HepG2 (cell line): Measurements from ENCODE around the gene AOX1. TPM values are rescaled to one million over a fixed set of nuclear protein-coding genes. Genes with fewer than 3 reads are reported as not detected.

Experiments
- ATRX ChIP-seq: sonication (generic); formaldehyde crosslinking; IDR thresholded peaks from 2 replicates; pipeline ENCODE4 v1.4.0; 2020; ENCODE audit warnings: missing genetic modification reagents, borderline replicate concordance
- FLYWCH1 ChIP-seq: sonication (generic); formaldehyde crosslinking; IDR thresholded peaks from 2 replicates; pipeline ENCODE4 v1.8.1; 2023; ENCODE audit warnings: mild to moderate bottlenecking, missing genetic modification reagents
- HMG20A ChIP-seq: IDR thresholded peaks from 2 replicates; pipeline ENCODE4 v1.6.1; 2016; ENCODE audit warnings: borderline replicate concordance
- POGZ ChIP-seq: sonication (generic); formaldehyde crosslinking; IDR thresholded peaks from 2 replicates; pipeline ENCODE4 v1.4.0; 2020; ENCODE audit warnings: mild to moderate bottlenecking, missing genetic modification reagents
- SMYD3 ChIP-seq: sonication (generic); formaldehyde crosslinking; IDR thresholded peaks from 2 replicates; pipeline ENCODE4 v1.8.1; 2023; ENCODE audit warnings: mild to moderate bottlenecking, missing genetic modification reagents
- SUZ12 ChIP-seq: fragments of 150-350 bp; IDR thresholded peaks from 2 replicates; pipeline ENCODE4 v1.6.1; 2014; ENCODE audit warnings: low read depth, low read length
- ZKSCAN8 ChIP-seq: IDR thresholded peaks from 2 replicates; pipeline ENCODE4 v1.6.1; 2016; ENCODE audit warnings: borderline replicate concordance, missing genetic modification reagents, missing compliant biosample characterization
- ZNF124 ChIP-seq: sonication (generic); formaldehyde crosslinking; IDR thresholded peaks from 2 replicates; pipeline ENCODE4 v1.4.0; 2020; ENCODE audit warnings: missing genetic modification reagents
- ZNF180 ChIP-seq: sonication (generic); formaldehyde crosslinking; IDR thresholded peaks from 2 replicates; pipeline ENCODE4 v1.4.0; 2020; ENCODE audit warnings: low read depth, missing genetic modification reagents, borderline replicate concordance
- ZNF614 ChIP-seq: IDR thresholded peaks from 2 replicates; pipeline ENCODE4 v1.6.1; 2018; ENCODE audit warnings: missing biosample characterization, missing genetic modification reagents, inconsistent platforms, borderline replicate concordance
- ZSCAN29 ChIP-seq: sonication (generic); formaldehyde crosslinking; conservative IDR thresholded peaks from 2 replicates; pipeline ENCODE4 v1.4.0; 2020; ENCODE audit warnings: mild to moderate bottlenecking, missing genetic modification reagents
- polyA plus RNA-seq, 8 experiments: library from polyadenylated mRNA; depleted of rRNA in 3 of 8; stranded (reverse) in 7 of 8; unstranded in 1 of 8; fragments of >200 nt; fragmentation: Illumina TruSeq in 4 of 8; extraction: Trizol in 4 of 8; gene quantifications; 2 replicates each; pipeline versions ENCODE4 v1.2.1 to v1.2.3, GENCODE V29; 2011 to 2016; ENCODE audit warnings: low read depth in 4 of 8, missing spikeins in 1 of 8, mixed read lengths in 1 of 8; ENCODE audit not compliant: insufficient read depth in 1 of 8
- total RNA-seq, 5 experiments: library from RNA; depleted of rRNA; stranded (reverse); fragments of >200 nt; fragmentation: Illumina TruSeq; extraction: Trizol; gene quantifications; 2 replicates each; pipeline ENCODE4 v1.2.3, GENCODE V29; 2016; ENCODE audit warnings: low read depth in 1 of 5
- TF ChIP-seq, protein P1 (sequence below), 2 experiments: IDR thresholded peaks; 2 replicates each; pipeline ENCODE4 v1.6.1; 2011 to 2012; ENCODE audit warnings: low read length in 2 of 2, borderline replicate concordance in 1 of 2, low read depth in 1 of 2, mild to moderate bottlenecking in 1 of 2, moderate library complexity in 1 of 2
- TF ChIP-seq, protein P2 (sequence below): sonication (generic); formaldehyde crosslinking; IDR thresholded peaks from 2 replicates; pipeline ENCODE4 v1.8.1; 2023; ENCODE audit warnings: mild to moderate bottlenecking, missing genetic modification reagents
- TF ChIP-seq, protein P3 (sequence below): sonication (generic); formaldehyde crosslinking; IDR thresholded peaks from 2 replicates; pipeline ENCODE4 v1.4.0; 2020; ENCODE audit warnings: missing genetic modification reagents
- TF ChIP-seq, protein P4 (sequence below): sonication (generic); formaldehyde crosslinking; IDR thresholded peaks from 2 replicates; pipeline ENCODE4 v1.8.1; 2023; ENCODE audit warnings: mild to moderate bottlenecking, missing genetic modification reagents
- TF ChIP-seq, protein P5 (sequence below): sonication (generic); formaldehyde crosslinking; IDR thresholded peaks from 2 replicates; pipeline ENCODE4 v1.4.0; 2020; ENCODE audit warnings: mild to moderate bottlenecking, missing genetic modification reagents
- TF ChIP-seq, protein P6 (sequence below): sonication (generic); formaldehyde crosslinking; IDR thresholded peaks from 2 replicates; pipeline ENCODE4 v1.5.1; 2020; ENCODE audit warnings: missing genetic modification reagents, mild to moderate bottlenecking, borderline replicate concordance

Gene AOX1
- total and polyA plus RNA-seq, 2 of the 13 experiments (the other 11 are each of a cell fraction or from before 2014, with no cell fraction given): 9.2 to 18.0 TPM

DNA sequence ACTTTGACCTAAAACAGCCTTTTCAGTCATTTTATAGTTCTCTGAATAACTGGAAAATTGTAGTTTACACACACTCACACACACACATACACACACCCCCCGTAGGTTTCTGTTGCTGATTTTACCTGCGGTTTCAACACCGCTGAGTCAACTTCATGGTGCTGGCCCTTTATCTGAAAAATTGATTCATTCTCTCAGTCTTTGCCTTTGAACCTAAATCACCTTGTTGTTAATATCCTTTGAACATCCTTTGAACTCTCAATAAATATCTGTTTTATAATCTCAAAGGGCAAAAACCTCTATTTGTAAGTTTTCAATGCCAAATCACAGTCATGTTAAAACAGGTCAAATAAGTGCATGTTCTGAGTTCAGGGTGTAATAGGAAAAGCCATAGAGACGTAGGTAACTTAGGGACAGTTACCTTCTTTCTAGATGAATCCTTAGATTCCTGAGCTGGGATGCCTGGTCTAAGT lies 116.9 kb downstream of the AOX1 start (continued):
- TF ChIP-seq, protein P1, sequence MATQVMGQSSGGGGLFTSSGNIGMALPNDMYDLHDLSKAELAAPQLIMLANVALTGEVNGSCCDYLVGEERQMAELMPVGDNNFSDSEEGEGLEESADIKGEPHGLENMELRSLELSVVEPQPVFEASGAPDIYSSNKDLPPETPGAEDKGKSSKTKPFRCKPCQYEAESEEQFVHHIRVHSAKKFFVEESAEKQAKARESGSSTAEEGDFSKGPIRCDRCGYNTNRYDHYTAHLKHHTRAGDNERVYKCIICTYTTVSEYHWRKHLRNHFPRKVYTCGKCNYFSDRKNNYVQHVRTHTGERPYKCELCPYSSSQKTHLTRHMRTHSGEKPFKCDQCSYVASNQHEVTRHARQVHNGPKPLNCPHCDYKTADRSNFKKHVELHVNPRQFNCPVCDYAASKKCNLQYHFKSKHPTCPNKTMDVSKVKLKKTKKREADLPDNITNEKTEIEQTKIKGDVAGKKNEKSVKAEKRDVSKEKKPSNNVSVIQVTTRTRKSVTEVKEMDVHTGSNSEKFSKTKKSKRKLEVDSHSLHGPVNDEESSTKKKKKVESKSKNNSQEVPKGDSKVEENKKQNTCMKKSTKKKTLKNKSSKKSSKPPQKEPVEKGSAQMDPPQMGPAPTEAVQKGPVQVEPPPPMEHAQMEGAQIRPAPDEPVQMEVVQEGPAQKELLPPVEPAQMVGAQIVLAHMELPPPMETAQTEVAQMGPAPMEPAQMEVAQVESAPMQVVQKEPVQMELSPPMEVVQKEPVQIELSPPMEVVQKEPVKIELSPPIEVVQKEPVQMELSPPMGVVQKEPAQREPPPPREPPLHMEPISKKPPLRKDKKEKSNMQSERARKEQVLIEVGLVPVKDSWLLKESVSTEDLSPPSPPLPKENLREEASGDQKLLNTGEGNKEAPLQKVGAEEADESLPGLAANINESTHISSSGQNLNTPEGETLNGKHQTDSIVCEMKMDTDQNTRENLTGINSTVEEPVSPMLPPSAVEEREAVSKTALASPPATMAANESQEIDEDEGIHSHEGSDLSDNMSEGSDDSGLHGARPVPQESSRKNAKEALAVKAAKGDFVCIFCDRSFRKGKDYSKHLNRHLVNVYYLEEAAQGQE (IDR thresholded peaks at IDR 0.05; ENCODE audit: borderline replicate concordance in 1 of 2, low read depth in 1 of 2, low read length in 2 of 2): peak in 1 of 2 experiments; percentile 34; a peak in 1 of 4 replicates
- TF ChIP-seq FLYWCH1 (CRISPR knock-in tag): no peak
- TF ChIP-seq ATRX (CRISPR knock-in tag): no peak
- TF ChIP-seq, protein P2, sequence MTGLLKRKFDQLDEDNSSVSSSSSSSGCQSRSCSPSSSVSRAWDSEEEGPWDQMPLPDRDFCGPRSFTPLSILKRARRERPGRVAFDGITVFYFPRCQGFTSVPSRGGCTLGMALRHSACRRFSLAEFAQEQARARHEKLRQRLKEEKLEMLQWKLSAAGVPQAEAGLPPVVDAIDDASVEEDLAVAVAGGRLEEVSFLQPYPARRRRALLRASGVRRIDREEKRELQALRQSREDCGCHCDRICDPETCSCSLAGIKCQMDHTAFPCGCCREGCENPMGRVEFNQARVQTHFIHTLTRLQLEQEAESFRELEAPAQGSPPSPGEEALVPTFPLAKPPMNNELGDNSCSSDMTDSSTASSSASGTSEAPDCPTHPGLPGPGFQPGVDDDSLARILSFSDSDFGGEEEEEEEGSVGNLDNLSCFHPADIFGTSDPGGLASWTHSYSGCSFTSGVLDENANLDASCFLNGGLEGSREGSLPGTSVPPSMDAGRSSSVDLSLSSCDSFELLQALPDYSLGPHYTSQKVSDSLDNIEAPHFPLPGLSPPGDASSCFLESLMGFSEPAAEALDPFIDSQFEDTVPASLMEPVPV: no peak
- TF ChIP-seq, protein P3, sequence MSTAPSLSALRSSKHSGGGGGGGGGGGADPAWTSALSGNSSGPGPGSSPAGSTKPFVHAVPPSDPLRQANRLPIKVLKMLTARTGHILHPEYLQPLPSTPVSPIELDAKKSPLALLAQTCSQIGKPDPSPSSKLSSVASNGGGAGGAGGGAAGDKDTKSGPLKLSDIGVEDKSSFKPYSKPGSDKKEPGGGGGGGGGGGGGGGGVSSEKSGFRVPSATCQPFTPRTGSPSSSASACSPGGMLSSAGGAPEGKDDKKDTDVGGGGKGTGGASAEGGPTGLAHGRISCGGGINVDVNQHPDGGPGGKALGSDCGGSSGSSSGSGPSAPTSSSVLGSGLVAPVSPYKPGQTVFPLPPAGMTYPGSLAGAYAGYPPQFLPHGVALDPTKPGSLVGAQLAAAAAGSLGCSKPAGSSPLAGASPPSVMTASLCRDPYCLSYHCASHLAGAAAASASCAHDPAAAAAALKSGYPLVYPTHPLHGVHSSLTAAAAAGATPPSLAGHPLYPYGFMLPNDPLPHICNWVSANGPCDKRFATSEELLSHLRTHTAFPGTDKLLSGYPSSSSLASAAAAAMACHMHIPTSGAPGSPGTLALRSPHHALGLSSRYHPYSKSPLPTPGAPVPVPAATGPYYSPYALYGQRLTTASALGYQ (CRISPR knock-in tag): peak; percentile 33; the same call in 1 of the 2 replicates
- TF ChIP-seq SMYD3 (CRISPR knock-in tag): no peak
- TF ChIP-seq, protein P4, sequence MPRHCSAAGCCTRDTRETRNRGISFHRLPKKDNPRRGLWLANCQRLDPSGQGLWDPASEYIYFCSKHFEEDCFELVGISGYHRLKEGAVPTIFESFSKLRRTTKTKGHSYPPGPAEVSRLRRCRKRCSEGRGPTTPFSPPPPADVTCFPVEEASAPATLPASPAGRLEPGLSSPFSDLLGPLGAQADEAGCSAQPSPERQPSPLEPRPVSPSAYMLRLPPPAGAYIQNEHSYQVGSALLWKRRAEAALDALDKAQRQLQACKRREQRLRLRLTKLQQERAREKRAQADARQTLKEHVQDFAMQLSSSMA (CRISPR knock-in tag): no peak
- peak; percentile 94 for TF ChIP-seq HMG20A (CRISPR knock-in tag)
- TF ChIP-seq, protein P5, sequence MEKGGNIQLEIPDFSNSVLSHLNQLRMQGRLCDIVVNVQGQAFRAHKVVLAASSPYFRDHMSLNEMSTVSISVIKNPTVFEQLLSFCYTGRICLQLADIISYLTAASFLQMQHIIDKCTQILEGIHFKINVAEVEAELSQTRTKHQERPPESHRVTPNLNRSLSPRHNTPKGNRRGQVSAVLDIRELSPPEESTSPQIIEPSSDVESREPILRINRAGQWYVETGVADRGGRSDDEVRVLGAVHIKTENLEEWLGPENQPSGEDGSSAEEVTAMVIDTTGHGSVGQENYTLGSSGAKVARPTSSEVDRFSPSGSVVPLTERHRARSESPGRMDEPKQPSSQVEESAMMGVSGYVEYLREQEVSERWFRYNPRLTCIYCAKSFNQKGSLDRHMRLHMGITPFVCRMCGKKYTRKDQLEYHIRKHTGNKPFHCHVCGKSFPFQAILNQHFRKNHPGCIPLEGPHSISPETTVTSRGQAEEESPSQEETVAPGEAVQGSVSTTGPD (CRISPR knock-in tag): no peak
- peak; percentile 50; the same call in 1 of the 2 replicates for TF ChIP-seq ZKSCAN8
- TF ChIP-seq, protein P6, sequence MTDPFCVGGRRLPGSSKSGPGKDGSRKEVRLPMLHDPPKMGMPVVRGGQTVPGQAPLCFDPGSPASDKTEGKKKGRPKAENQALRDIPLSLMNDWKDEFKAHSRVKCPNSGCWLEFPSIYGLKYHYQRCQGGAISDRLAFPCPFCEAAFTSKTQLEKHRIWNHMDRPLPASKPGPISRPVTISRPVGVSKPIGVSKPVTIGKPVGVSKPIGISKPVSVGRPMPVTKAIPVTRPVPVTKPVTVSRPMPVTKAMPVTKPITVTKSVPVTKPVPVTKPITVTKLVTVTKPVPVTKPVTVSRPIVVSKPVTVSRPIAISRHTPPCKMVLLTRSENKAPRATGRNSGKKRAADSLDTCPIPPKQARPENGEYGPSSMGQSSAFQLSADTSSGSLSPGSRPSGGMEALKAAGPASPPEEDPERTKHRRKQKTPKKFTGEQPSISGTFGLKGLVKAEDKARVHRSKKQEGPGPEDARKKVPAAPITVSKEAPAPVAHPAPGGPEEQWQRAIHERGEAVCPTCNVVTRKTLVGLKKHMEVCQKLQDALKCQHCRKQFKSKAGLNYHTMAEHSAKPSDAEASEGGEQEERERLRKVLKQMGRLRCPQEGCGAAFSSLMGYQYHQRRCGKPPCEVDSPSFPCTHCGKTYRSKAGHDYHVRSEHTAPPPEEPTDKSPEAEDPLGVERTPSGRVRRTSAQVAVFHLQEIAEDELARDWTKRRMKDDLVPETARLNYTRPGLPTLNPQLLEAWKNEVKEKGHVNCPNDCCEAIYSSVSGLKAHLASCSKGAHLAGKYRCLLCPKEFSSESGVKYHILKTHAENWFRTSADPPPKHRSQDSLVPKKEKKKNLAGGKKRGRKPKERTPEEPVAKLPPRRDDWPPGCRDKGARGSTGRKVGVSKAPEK (CRISPR knock-in tag): no peak
- TF ChIP-seq ZNF124 (CRISPR knock-in tag): 0 out of 2 replicates have a peak, but pooled peaks have one; percentile 47
- TF ChIP-seq ZNF614 (CRISPR knock-in tag): no peak
- TF ChIP-seq ZSCAN29: peak; percentile 80; the same call in 1 of the 2 replicates
- TF ChIP-seq SUZ12: no peak
- TF ChIP-seq POGZ: peak; percentile 53; the same call in 1 of the 2 replicates
- no peak for TF ChIP-seq ZNF180 (CRISPR knock-in tag)
